Measurements from ENCODE around the gene MYO3B.

MYO3B gene

GRCh38 chr2:170235860-170236679 lies 58.1 kb downstream of the MYO3B start:
- DNase-seq (ENCODE audit: low spot score) = no peak

- DNase-seq (ENCODE audit: low spot score) = no peak
These were observed 58.7 kb downstream of the MYO3B start for GRCh38 chr2:170236680-170237047.

DNA sequence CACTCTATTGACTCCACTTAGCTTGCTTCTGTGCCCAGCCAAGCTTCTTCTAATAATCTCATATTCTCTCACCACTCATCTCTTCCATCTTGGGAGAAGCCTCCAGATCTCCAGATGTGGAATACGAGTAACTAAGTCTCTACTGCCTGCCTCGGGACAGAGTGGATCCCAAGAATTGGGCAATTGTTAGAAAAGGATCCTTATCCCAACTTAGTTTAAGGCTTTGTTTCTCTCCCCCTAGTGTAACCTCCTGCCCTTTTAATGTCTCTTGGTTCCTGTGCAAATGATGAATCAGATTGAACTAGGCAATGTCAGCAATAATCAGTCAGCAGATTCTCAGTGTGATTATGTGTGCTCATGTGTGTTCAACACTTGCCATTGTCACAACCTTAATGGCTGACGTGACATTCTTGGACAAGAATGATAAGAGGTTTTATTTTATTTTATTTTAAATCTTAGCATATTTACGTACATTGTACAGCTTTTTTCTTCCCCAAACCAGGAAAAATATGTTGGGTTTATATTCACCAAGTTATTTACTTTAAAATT lies 59.7 kb downstream of the MYO3B start:
- DNase-seq (ENCODE audit: low spot score) = no peak

DNA sequence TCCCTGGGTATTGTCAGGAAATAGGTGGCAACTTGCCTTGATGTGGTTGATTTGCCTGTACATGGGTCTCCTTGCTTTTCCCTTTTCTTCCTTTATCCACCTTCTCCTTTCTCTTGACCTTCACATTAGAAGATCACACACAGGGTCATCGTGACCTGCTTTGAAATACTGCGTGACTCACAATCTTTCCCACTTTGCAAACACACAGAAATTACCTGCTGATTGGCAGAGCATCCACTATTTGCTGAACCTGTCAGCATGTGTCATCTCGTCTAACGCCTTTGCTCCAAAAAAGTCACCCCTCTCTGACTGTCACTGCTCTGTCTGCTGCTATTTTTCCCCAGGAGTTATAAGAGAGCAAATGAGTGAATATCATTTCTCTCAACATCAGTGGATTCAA lies 60.8 kb downstream of the MYO3B start:
- DNase-seq (ENCODE audit: low spot score) = no peak

DNA sequence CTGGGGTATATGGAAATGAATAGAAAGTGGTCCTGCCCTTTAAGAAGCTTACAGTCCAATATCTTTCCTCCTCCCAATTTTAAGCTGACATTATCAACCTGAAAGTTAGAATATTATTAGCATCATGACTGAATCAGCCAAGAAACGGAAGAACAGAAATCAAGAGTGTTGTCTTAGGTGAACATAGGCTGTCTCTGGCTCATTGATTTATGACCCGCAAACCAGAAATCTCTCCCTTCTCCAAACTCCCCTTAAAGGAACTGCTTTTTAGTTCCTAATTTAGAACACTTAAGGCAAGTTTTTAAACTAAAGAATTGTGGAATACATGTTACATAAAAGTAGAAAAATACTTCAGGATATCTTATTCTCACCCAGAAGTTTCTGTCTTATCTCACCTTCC lies 62.7 kb downstream of the MYO3B start:
- DNase-seq (ENCODE audit: low spot score) = no peak

DNA sequence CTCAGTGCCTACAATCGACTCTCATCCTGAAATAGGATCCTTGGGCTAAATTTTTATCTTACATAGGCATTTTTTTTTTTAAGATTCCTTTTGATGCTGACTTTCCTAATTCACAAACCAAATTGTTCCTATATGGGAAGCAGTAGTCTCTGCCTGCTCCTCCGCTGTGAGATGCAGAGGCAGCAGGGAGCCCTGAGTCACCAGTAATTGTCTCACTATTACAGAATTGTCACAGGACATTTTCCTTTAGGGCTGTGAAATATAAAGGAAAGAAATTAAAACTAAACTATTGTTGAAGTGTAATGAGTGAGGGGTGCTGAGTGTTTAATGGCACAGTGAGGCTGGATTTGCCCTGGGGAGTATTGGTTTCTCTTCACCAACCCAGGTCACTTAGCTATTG lies 63.8 kb downstream of the MYO3B start:
- no peak for DNase-seq (ENCODE audit: low spot score)

- DNase-seq (ENCODE audit: low spot score) = no peak
These were observed 65.3 kb downstream of the MYO3B start for GRCh38 chr2:170243118-170243837.

DNA sequence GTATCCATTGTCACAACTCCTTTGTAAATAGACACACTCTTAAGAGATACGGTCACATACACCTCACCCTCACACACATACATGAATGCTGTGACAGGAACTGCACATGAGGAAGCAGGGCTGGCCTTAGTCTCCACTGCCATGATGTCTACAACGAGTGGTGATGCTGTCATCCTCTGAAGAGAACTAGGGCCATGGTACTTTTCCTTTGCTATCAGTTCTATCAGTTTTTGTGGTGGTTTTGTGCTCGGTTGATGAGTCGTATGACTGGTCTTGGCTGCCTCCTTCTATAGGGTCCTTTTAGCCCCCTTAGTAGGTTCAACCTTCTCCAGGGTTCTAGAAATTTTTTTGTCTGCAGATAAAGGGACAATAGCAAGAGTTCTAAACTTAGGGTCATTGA lies 66.0 kb downstream of the MYO3B start:
- DNase-seq (ENCODE audit: low spot score) = no peak

DNA sequence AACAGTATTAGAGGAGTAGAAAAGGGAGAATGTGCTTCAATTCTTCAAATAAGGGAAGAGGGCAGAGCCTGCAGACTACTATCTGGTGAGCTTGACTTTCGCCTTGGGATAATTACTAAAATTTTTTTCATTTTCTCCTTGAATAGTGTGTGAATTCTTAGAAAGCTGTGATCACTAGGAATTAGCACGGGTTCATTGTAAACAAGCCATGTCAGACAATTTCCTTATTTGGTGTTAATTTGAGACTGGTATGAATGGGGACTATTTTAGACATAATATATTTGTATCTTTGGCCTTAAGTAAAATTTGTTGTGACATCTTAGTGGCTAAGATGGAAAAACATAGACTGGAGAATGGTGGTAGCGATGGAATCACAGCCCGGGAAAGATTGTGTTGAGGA lies 66.6 kb downstream of the MYO3B start:
- DNase-seq (ENCODE audit: low spot score) = no peak

DNA sequence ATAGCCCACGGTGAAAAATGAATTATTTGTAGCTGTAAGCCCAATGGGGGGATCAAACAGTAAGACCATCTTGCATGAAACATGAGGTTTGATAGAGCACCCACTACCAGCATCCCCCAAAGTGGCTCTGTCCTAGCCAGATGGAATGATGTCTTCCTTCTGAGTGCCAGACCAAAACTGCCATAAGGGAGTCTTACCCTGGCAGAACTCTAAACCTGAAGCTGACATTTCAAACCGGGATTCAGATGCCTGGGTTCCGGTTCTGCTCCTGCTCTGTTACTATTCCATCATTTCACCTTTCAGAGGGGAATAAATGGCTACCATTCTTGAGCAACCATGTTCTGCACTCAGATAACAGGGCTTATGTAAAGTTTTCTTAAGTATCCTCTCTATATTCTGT lies 67.4 kb downstream of the MYO3B start:
- no peak for DNase-seq (ENCODE audit: low spot score)

DNA sequence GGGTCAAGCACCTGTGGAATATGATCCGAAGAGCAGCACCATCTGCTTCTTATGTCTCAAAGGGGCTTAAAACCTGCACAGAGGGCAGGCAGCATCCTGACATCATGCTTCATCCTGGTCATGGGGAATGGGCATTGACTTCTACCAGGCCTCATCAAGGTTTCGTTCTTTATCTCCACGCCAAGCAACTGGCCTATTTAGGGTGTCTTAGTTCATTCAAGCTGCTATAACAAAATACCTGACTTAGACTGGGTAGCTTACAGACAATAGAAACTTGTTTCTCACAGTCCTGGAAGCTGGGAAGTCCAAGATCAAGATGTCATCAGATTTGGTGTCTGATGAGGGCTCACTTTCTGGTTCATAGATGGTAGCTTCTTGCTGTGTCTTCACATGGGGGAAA lies 69.4 kb downstream of the MYO3B start:
- no peak for DNase-seq (ENCODE audit: low spot score)

GRCh38 chr2:170247882-170248393 lies 70.0 kb downstream of the MYO3B start:
- DNase-seq (ENCODE audit: low spot score) = no peak

DNA sequence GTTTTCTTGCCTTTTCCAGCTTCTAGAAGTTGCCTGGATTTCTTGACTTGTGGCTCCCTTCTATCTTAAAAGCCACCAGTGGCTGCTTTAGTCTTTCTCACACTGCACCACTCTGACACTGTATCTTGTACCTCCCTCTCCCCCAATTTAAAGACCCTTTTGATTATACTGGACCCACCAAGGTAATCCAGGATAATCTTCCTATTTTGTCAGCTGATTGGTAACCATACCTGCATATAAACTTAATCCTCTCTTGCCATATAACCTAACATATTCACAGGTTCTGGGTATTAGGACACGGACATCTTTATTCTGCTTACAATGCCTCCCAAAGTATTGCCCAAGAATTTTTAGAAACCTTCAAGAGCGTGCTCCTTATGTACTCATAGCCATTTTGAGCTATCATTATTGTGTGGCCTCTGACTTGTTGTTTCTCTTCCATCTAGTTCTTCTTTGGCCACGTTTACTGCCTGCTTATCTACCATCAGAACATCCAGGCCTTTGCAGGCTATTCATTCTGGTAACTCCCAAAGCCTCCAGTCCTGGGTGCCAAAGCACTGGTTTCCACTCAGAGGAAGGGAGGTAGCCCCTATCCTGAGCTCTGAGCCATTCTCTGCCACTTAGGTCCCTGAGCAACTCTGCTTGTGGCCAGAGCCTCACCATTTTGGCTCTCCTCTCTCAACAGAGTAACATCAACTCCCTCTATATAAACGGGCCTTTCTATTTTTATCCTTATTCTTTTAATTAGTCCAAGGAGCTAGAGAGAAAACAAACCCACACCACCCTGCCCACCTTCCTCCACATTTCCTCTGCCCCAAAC lies 70.8 kb downstream of the MYO3B start:
- no peak for DNase-seq (ENCODE audit: low spot score)

DNA sequence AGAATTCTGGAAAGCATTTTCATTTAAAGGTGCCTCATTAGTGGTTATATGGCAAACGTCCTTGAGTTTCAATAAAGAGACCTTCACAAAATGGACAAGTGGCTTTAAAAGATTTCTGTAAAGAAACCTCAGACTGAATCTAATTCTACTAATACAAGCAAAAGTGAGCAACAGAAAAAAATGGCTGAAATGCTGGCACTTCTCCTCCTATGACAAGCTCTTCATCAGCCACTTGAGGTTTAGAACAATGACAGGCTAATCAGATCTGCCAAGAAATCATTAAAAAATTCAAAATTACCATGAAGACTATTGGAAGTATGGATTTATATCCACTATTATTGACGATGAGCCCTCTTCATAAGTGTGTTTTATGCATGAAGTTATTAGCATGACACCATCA lies 71.8 kb downstream of the MYO3B start:
- no peak for DNase-seq (ENCODE audit: low spot score)

- DNase-seq (ENCODE audit: low spot score) = no peak
These were observed 72.6 kb downstream of the MYO3B start for GRCh38 chr2:170250584-170250983.

DNA sequence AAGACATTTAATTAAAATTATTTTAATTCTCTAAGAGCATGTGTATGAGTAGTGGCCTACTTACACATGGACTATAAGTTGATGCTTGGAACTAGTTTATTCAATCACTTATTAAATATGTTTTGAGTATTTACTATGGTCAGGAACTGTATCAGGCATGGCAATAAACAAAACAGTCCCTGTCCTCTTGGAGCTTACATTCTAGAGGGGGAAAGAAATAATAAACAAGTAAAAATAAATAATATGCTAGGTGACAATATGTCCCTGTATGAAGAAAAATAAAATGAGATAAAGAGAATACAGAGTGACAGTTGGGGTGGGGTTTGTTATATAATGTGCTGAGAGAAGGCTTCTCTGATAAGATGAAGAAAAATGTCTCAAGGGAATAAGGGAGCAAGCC lies 74.5 kb downstream of the MYO3B start:
- no peak for DNase-seq (ENCODE audit: low spot score)

GRCh38 chr2:170253721-170254230 lies 75.8 kb downstream of the MYO3B start:
- DNase-seq (ENCODE audit: low spot score) = no peak

GRCh38 chr2:170254293-170254732 lies 76.4 kb downstream of the MYO3B start:
- DNase-seq (ENCODE audit: low spot score) = no peak

- DNase-seq (ENCODE audit: low spot score) = no peak
These were observed 77.2 kb downstream of the MYO3B start for GRCh38 chr2:170255137-170255536.

DNA sequence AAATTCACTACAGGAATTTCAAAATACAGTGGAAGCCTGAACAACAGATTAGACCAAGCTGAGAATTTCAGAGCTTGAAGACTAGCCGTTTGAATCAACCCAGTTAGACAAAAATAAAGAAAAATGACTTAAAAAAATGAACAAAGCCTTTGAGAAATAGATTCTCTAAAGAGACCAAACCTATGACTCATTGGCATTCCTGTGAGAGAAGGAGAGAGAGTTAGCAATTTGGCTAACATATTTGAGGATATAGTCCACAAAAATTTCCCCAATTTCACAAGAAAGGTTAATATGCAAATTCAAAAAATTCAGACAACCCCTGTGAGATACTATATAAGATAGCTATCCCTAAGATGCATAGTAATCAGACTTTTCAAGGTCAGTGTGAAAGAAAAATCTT lies 78.0 kb downstream of the MYO3B start:
- no peak for DNase-seq (ENCODE audit: low spot score)

DNA sequence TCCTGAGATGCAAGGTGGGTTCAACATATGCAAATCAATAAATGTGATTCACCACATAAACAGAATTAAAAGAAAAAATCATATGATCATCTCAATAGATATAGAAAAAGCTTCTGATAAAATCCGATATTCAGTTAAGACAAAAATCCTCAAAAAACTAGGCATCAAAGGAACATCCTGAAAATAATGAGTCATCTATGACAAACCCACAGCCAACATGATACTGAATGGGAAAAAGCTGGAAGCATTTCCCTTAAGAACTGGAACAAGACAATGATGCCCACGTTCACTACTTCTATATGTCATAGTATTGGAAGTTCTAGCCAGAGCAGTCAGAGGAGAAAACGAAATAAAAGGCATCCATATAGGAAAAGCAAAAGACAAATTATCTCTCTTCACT lies 80.4 kb downstream of the MYO3B start:
- DNase-seq (ENCODE audit: low spot score) = no peak

- no peak for DNase-seq (ENCODE audit: low spot score)
These were observed 82.2 kb downstream of the MYO3B start for GRCh38 chr2:170260188-170260587.

All from CD4-positive, alpha-beta T cell treated with Interleukin-6 at 100 ng/mL for 8 hours (primary cell).